HG03565 (cell line): ENCODE measurements around the gene KITLG.
"Not testable (repeated sequence)": the region's sequence is repeated elsewhere in the genome, so short reads cannot be mapped to it uniquely, and the experiment has no call there.

Experiments used
- ATAC-seq: cut with Tn5 transposase; IDR thresholded peaks from one replicate; pipeline ENCODE4 v1.9.1; 2021; ENCODE audit warnings: mild to moderate bottlenecking, moderate library complexity; ENCODE audit not compliant: unreplicated experiment

Gene KITLG

GRCh38 chr12:88577537-88577936 lies 2.7 kb downstream of the KITLG start:
- ATAC-seq, result no peak

- ATAC-seq, result no peak
These were observed 3.4 kb downstream of the KITLG start for GRCh38 chr12:88576866-88577265.

GRCh38 chr12:88575361-88575970 lies 4.8 kb downstream of the KITLG start:
- no peak for ATAC-seq

DNA sequence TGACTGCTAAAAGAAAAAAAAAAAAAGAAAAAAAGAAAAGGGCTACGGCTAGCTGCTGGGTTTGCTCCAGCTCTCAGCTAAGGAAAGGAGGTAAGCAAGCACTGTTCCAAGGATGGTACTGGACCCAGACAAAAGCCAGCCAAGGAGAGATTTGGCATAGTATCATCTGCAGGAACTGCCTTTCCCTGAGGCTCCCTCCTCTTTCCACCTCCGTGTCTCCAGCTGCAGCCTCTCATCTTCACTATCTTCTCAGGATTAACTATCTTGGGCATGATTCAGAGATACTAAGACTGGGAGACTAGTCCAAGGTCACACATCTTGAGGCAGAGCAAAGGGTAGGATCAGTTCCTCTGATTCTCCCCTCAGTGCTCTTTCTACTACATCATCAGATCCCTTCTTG lies 6.0 kb downstream of the KITLG start:
- ATAC-seq, result no peak

DNA sequence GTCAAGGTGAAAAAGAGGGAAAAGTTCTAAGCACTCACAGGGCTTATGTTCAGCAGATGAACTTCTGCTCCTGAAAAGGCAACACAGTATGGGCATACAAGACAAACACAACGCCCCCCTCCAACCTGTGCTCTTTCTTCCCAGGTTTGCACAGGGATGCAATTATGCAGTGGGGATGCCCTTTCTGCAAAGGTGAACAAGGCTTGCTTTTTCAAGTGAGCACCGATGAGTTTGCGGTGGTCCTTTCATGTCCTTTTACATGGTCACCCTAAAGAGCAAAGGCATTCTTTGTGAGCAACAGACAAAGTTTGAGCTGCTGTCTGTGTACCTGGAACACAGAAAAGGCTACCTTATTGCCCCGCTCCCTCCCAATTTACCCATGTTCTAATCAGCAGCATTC lies 6.7 kb downstream of the KITLG start:
- ATAC-seq, result no peak

- no peak for ATAC-seq
These were observed 7.3 kb downstream of the KITLG start for GRCh38 chr12:88572781-88573549.

DNA sequence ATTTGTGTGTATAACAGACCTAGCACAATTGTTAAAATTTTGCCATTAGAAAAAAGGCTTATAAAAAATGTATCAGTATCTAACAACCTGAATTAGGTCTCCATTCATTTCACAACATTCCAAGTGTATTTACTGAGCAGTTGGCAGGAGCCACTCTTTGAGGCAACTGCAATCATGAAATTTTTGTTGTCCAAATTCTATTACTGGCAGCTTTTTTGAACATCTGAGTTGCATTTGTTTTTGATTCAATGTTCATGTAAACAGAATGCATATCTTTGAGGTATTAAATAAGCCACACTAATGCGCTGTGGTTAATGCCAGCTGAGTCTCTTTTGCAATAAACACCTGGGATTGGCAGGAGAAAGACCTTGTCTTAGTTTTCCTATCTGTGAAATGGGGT lies 8.7 kb downstream of the KITLG start:
- ATAC-seq, result no peak

DNA sequence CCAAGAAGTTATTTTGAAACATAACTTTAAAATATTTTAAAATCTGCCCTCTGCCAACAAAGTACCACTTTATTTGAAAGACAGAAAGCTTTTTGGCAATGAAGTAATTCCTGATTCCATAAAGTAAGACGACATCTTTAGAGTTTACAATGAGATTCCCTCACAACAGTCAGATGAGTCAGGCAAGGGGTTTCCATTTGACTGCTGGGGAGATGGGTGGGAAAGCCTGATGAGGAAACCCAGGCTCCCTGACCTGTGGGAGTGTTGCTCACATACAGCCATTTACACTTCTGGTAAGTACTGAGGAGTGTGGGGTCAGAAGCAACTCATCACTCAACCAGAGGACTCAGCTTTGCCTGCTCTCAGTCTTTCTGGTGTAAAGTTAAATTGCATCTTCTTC lies 10.2 kb downstream of the KITLG start:
- no peak for ATAC-seq

GRCh38 chr12:88566430-88566829 lies 13.8 kb downstream of the KITLG start:
- no peak for ATAC-seq

GRCh38 chr12:88562846-88563582 lies 17.3 kb downstream of the KITLG start:
- ATAC-seq, result no peak

DNA sequence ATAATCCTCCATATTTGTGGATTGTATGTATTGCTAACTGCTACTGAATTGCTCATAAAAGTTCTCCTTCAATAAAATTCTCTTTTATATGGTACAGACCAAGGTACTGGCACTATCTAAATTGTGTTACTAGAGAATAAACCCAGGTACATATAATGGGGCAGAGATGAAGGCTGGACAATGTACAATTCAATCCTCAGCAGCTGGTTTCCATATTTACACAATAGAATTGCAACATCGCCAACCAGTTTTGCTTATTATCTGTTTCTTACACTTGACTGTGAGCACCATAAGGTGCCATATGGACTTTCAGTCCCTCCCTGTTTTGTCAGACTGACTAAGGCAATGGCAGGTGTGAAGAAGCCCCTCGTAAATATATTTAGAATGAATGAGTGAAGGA lies 18.1 kb downstream of the KITLG start:
- no peak for ATAC-seq

- ATAC-seq, result no peak
These were observed 20.5 kb downstream of the KITLG start for GRCh38 chr12:88559772-88560171.

DNA sequence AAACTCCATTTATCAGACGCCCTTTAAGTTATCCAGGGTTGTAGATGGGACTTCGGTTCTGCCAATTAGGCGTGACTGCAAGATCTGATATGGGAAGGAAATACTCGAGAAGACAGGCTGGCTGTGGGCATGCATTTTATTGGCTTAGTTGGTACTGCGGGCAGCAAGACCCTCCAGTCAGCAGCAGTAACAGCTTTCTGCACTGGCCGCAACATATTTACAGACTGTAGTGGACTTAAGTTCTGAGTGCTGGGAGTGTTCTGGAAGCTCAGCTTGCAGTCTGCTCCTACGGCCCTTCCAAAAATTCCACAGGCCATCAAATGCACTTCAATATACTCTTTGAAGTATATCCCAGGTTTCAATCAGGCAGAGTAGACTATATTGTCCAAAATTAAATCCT lies 21.1 kb downstream of the KITLG start:
- no peak for ATAC-seq

- no peak for ATAC-seq
These were observed 21.9 kb downstream of the KITLG start for GRCh38 chr12:88558340-88558867.

DNA sequence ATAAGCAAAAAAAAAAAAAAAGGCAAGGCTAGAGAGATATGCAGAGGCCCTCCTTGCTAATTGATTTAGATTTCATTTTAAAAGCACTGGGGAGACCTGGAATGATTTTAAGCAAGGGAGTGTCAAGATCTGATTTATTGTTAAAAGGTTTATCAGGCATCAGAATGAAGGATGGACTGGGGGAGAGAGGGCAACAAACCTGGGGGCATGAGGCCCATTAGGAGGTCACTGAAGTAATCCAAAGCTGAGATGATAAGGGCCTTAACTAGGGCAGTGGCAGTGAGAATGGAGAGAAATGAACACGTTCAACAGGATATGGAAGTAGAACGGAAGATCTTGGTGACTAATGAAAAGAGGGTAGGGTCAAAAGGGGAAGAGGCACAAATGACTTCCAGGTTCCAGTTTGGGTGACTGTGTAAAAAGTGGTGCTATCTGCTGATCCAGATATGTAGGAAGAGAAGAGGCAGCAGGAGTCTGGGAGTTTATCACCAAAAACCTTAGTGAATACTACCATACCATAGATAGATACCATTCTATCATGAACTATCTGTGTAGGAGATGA lies 24.0 kb downstream of the KITLG start:
- ATAC-seq, result no peak

DNA sequence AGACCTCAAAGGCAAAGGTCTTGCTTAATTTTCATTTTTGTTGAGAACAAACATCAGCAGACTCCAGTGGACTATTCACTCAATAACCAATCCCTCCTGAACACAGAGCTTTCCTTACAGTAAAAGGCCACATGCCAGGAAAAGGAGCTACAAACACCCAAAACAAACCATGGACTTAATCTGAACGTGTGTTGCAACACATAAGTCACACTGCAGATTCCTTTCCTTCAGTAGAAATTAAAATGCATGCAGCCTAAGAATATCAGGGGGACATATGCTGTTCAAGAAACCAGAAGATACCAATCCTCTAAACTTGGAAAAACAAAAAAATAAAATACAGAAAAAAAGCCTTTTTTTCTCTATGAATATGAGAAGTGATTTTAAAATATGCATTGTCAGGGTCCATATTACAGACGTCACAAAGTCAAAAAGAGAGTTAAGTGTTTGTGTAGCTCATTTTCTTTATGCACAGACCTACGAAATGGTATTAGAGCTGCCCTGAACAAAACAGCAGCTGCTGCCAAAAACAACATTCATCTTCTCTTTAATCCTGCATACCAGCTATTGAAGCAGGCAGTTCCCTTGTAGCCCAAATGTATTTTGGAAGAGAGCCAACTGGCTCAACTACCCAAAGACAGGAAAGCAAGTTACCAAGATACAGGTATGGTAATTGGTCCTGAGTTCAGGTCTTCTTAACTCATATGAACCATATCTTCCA lies 26.2 kb downstream of the KITLG start:
- ATAC-seq, result no peak

DNA sequence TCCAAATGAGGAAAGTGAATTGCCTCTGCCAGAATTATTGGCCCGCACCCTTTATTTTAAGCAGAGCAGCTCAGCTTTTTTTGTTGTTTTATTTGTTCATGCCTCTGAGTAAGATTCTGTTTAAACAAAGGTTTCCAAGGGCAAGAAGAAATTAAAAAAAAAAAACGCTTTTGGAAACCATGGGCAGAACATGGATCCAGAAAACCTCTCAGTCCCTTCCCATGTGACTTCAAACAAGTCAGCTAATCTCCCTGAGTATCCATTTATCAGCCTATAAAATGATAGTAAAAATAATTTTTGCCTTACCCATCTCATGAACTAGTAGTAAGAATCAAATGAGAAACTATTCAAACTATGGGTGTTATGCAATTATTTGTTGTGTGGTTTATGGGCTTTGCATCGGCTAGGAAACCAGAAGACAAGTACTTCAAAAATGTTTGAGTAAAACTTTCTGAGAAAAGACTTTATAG lies 27.6 kb downstream of the KITLG start:
- no peak for ATAC-seq

DNA sequence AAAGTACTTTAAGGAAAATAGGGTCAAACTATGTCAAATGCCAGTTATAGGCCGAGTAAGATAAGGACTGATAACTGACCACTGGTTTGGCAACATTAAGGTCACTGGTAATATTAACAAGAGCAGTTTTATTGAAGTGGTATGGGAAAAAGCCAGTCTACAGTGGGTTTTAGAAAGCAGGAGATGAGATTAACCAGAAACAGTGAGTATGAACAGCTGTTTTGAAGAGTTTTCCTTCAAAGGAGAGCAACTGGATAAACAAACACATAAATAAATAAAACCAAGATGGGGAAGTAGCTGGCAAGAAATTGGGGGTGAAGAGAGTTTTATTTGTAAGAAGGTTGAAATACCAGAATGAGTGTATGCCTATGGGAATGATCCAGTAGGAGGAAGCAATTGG lies 30.3 kb downstream of the KITLG start:
- no peak for ATAC-seq

GRCh38 chr12:88547949-88548348 lies 32.3 kb downstream of the KITLG start:
- not testable (repeated sequence) for ATAC-seq

DNA sequence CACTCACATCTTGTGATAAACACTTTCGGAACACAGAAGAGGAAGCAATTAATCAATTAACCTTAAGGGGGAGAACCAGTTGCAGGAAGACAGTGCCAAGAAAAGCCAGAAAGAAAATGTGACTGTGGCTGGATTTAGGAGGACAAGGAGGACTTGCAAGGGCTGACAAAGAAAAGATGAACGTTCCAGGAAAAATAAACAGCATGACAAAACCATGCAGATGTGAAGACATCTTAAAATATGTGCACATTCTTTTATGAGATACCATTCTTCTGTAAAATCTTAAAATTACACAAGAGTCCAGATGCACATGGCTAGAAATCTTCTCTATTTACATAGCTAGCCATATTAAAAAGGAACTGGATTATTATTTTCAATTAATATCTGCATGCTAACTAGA lies 33.4 kb downstream of the KITLG start:
- no peak for ATAC-seq

DNA sequence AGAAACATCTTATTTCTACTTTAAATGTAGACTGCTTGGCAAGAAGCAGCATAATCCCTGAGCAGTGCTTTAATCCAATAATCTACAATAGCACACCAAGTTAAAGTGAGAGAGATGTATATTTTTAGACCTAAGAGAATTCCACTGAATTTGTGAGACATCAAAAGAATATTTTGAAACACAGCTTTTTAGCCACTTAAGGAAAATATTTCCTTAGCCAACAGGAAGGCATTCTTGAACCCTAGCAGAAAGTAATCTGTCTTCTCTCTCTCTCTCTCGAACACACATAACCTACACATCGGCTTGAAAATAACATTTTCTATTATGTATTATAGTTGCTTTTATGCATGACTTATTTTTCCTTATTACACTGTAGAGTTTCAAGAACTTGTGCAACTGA lies 34.0 kb downstream of the KITLG start:
- no peak for ATAC-seq
